Neural crest cell (in vitro differentiated cells): ENCODE data around the gene PTCH2. TPM values are rescaled to one million over a fixed set of nuclear protein-coding genes. Genes with fewer than 3 reads are reported as not detected.
"Not testable (repeated sequence)": the region's sequence is repeated elsewhere in the genome, so short reads cannot be mapped to it uniquely, and the experiment has no call there.

Experiments
- DNase-seq: peaks from one replicate; pipeline ENCODE4 v3.0.0; 2021; ENCODE audit warnings: low read depth, mixed read lengths, low spot score
- H3K27ac Mint-ChIP-seq: one replicate; pipeline ENCODE4 v1.8.0; 2021; ENCODE audit warnings: mild to moderate bottlenecking, mixed read lengths; ENCODE audit not compliant: unreplicated experiment
- H3K27me3 Mint-ChIP-seq: 2 replicates; pipeline ENCODE4 v1.8.0; 2021; ENCODE audit warnings: low read depth, mild to moderate bottlenecking, mixed read lengths
- H3K36me3 Mint-ChIP-seq: 2 replicates; pipeline ENCODE4 v1.8.0; 2021; ENCODE audit warnings: low read depth, mild to moderate bottlenecking, mixed read lengths
- H3K4me1 Mint-ChIP-seq: 2 replicates; pipeline ENCODE4 v1.8.0; 2021; ENCODE audit warnings: mixed read lengths
- H3K4me3 Mint-ChIP-seq: one replicate; pipeline ENCODE4 v1.8.0; 2021; ENCODE audit warnings: mild to moderate bottlenecking, mixed read lengths
- H3K9me3 Mint-ChIP-seq: 2 replicates; pipeline ENCODE4 v1.8.0; 2021; ENCODE audit warnings: mixed read lengths
- CTCF ChIP-seq: fragments of 200-600 bp; sonication (generic); conservative IDR thresholded peaks from 2 replicates; pipeline ENCODE4 v1.5.0; 2021; ENCODE audit warnings: antibody characterized with exemption, mild to moderate bottlenecking
- total RNA-seq: library from RNA; stranded (reverse); gene quantifications from 2 replicates; pipeline ENCODE4 v1.2.1, GENCODE V29; 2021

The PTCH2 gene
- total RNA-seq, 1 donor from 2014 or later, result 1.4 TPM

DNA sequence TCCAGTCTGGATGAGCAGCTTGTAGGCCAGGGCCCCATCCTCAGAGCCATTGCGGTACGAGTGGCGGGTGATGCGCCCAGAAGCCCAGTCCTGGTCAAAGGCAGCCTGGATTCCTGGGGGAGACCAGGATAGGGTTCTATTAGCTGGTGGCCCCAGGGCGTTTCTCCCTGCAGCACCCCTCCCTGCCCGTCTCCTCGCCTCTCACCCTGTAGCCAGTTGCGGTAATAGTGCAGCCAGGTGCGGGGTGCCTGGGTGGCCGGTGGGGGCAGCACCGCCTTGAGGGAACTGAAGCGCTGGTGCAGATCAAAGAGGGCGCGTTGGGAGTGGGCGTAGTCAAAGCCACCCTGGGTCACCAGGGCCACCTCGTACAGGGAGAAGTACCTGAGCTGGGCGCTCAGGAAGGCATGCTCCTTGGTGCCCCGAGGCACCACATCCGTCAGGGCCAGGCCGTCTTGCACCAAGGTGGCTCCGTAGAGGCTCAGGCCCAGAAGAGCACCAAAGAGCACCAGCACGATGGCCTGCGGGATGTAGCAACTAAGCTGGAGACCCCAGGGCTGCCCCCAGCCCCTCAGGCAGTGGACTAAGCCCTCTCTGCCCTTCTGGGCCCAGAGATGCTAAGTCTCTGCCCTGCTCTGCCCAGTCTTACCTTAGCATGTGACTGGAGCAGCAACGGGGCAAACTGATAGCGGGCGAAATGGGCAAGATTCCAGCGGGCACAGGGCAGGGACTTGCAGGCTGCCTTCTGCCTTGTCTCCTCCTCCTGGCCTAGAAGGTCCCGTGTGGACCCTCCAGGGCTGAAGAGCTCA is 15.7 kb downstream of the PTCH2 start:
- TF ChIP-seq CTCF, result no peak
- no peaks in the 10 kb centered on the region for H3K4me1 Mint-ChIP-seq
- H3K9me3 Mint-ChIP-seq, result no peaks in the 10 kb centered on the region
- no peaks in the 10 kb centered on the region for H3K27me3 Mint-ChIP-seq
- no peak overlapping the region for H3K27ac Mint-ChIP-seq
- DNase-seq, result no peak
- H3K4me3 Mint-ChIP-seq, result no peak overlapping the region
- H3K36me3 Mint-ChIP-seq, result no peaks in the 10 kb centered on the region

GRCh38 chr1:44826375-44827196 is 16.5 kb downstream of the PTCH2 start:
- Mint-ChIP-seq H3K4me3 (no peak overlapping the region), H3K9me3 (no peaks in the 10 kb centered on the region), H3K27ac (peak overlapping the region; percentile 27), H3K27me3 (no peaks in the 10 kb centered on the region), H3K36me3 (no peaks in the 10 kb centered on the region), H3K4me1 (no peaks in the 10 kb centered on the region)
- no peak for DNase-seq
- TF ChIP-seq CTCF, result no peak

DNA sequence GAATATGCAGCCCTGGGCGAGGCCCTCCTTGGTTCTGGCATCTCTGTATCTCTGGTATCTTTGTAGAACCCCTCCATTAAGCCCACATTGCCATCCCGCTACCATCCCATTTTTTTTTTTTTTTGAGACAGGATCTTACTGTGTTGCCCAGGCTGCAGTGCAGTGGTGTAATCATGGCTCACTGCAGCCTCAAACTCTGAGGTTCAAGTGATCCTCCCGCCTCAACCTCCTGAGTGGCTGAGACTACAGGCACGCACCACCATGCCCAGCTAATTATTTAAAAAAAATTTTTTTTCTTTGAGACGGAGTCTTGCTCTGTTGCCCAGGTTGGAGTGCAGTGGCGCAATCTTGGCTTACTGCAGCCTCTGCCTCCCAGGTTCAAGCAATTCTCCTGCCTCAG is 18.7 kb downstream of the PTCH2 start:
- not testable (repeated sequence) for H3K36me3 Mint-ChIP-seq, DNase-seq, H3K4me3 Mint-ChIP-seq, H3K27ac Mint-ChIP-seq, H3K9me3 Mint-ChIP-seq, H3K27me3 Mint-ChIP-seq
- H3K4me1 Mint-ChIP-seq, result peaks cover 17% of the 10 kb centered on the region

DNA sequence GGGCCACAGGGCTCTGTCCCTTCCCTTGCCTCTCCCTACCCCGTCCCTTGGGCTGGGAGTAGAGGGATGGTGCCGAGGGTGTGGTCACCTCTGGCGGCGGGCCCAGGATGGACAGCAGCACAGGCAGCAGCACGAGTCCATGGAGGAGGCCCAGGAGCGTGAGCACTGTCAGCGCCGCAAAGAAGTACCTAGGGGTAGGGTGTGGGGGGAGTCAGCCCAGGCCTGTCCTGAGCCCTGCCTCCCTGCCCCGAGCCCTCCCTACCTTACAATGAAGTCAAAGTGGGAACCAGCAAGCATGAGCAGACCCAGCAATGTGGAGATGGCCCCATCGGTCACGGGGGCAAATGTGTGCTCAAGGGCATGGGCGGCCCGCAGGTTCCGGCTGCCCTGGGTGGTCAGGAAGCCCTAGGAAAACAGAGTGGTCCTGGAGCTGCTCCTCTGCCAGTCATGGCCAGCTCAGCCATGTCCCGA is 20.0 kb downstream of the PTCH2 start:
- Mint-ChIP-seq H3K27ac (no peak overlapping the region), H3K36me3 (no peaks in the 10 kb centered on the region), H3K4me1 (peaks cover 24% of the 10 kb centered on the region), H3K27me3 (no peaks in the 10 kb centered on the region), H3K9me3 (no peaks in the 10 kb centered on the region), H3K4me3 (no peak overlapping the region)
- DNase-seq, result no peak
- TF ChIP-seq CTCF, result no peak

- TF ChIP-seq CTCF, result no peak
- H3K9me3 Mint-ChIP-seq, result no peaks in the 10 kb centered on the region
- no peak overlapping the region for H3K4me3 Mint-ChIP-seq
- no peak overlapping the region for H3K27ac Mint-ChIP-seq
- no peaks in the 10 kb centered on the region for H3K36me3 Mint-ChIP-seq
- H3K27me3 Mint-ChIP-seq, result no peaks in the 10 kb centered on the region
- peaks cover 30% of the 10 kb centered on the region for H3K4me1 Mint-ChIP-seq
- DNase-seq, result no peak
Observed at GRCh38 chr1:44822131-44822701, 20.8 kb downstream of the PTCH2 start.
